GM19099 (cell line): ENCODE data around the gene NSA2.

Experiments
- POLR2A ChIP-seq: IDR thresholded peaks from 3 replicates; pipeline ENCODE4 v1.6.1; 2011; ENCODE audit warnings: low read depth; ENCODE audit not compliant: insufficient read length; ENCODE audit errors: extremely low read depth

Gene NSA2

GRCh38 chr5:74798977-74799911 is 32.2 kb downstream of the NSA2 start:
- TF ChIP-seq POLR2A, result no peak

DNA sequence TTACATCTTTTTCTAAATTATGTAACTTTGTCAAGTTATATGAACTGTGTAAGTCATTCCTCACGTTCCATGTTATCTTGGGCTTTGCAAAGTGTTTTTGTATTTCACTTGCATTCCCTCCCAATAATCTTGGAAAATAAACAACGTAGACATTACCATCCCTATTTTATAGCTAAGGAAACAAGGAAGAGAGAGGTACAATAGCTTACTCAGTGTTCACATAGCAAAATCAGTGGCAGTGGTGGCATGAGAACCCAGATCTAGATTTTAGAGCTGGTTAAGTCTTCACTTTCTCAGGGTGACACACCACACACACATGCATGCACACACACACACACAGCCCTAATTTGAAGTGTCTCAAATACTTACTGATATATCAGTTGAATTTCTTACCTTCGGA is 34.1 kb downstream of the NSA2 start:
- TF ChIP-seq POLR2A, result no peak

DNA sequence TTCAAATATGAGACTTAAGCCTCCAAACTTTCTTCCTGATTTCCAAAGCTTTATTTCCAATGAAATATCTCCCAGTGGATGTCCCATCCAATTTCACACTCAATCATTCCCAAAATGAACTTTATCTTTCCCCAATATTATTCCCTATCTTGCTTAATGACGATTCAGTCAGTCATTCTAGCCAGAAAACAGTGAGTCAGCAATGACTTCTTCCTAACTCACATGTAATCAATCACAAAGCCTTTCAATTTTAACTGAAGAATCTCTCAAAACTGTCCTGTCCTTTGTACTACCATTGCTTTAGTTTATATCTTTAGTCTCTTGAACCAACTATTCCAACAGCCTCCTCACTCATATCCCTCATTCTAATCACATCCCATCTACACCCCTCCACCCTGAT is 34.9 kb downstream of the NSA2 start:
- no peak for TF ChIP-seq POLR2A

DNA sequence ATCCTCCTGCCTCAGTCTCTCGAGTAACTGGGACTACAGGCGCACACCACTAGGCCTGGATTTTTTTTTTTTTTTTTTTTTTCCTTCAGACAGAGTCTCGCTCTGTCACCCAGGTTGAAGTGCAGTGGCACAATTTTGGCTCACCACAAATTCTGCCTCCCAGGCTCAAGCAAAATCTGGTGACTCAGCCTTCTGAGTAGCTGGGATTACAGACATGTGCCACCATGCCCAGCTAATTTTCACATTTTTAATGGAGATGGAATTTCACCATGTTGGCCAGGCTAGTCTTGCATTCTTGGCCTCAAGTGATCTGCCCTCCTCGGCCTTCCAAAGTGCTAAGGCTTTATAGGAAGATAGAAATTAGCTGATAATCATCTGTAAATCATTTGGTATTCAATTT is 43.9 kb downstream of the NSA2 start:
- no peak for TF ChIP-seq POLR2A

DNA sequence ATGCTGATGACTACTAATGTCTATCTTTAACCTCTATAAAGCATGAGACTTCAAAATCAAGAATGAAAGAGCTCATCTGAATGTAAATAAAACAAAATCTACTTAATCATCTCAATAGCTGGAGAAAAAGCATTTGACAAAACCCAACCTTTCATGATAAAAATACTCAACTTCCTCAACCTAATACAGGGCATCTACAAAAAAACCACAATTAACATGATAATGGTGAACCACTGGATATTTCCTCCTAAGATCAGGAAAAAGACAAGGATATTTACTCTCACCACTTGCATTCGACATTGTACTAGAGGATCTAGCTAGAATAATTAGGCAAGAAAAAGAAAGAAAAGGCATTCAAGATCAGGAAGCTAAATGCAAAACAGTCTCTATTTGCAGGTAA is 49.8 kb downstream of the NSA2 start:
- TF ChIP-seq POLR2A, result no peak

GRCh38 chr5:74822288-74822687 is 55.2 kb downstream of the NSA2 start:
- TF ChIP-seq POLR2A, result no peak

DNA sequence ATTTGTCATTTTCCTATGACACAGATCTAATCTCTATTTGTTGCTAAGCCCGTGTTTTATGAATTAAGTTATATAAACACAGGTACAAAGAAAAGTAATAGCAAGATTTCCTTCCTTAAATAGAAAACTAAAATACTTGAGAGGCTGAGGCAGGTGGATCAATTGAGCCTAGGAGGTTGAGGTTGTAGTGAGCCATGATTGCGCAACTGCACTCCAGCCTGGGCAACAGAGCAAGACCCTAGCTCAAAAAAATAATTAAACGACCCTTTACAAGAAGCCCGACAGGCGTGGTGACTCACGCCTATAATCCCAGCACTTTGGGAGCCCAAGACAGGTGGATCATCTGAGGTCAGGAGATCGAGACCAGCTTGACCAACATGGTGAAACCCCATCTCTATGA is 62.4 kb downstream of the NSA2 start:
- TF ChIP-seq POLR2A, result no peak
